Esophagus muscularis mucosa (tissue), 3 donors: Measurements from ENCODE around the gene SLC17A9.

Experiments
- EP300 ChIP-seq: sonication (generic); formaldehyde crosslinking; IDR thresholded peaks from one replicate; pipeline ENCODE4 v1.6.1; 2017; ENCODE audit warnings: antibody characterized with exemption
- TF ChIP-seq, protein P1 (sequence below), 3 experiments: fragments of 200-600 bp in 2 of 3; fragments of 450-650 bp in 1 of 3; sonication (generic) in 2 of 3; IDR thresholded peaks; one replicate each; pipeline ENCODE4 v1.5.1; 2017 to 2019; ENCODE audit warnings: antibody characterized with exemption in 3 of 3, mild to moderate bottlenecking in 2 of 3, moderate library complexity in 1 of 3

GRCh38 chr20:62913043-62913630, 39.4 kb upstream of the SLC17A9 start:
- TF ChIP-seq, protein P1, sequence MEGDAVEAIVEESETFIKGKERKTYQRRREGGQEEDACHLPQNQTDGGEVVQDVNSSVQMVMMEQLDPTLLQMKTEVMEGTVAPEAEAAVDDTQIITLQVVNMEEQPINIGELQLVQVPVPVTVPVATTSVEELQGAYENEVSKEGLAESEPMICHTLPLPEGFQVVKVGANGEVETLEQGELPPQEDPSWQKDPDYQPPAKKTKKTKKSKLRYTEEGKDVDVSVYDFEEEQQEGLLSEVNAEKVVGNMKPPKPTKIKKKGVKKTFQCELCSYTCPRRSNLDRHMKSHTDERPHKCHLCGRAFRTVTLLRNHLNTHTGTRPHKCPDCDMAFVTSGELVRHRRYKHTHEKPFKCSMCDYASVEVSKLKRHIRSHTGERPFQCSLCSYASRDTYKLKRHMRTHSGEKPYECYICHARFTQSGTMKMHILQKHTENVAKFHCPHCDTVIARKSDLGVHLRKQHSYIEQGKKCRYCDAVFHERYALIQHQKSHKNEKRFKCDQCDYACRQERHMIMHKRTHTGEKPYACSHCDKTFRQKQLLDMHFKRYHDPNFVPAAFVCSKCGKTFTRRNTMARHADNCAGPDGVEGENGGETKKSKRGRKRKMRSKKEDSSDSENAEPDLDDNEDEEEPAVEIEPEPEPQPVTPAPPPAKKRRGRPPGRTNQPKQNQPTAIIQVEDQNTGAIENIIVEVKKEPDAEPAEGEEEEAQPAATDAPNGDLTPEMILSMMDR (IDR thresholded peaks at IDR 0.05), result no peak
- no peak for TF ChIP-seq EP300
